SK-N-SH treated with all-trans-retinoic acid at 6 μM for 48 hours (cell line): Measurements from ENCODE around the gene FLOT1.

ENCODE experiments used
- ATAC-seq: fragments of 200-7000 bp; cut with Tn5 transposase; 3 replicates; pipeline ENCODE4 v1.9.1; 2020; ENCODE audit warnings: mild to moderate bottlenecking, moderate library complexity
- ARNTL ChIP-seq: fragments of 450-650 bp; formaldehyde crosslinking; IDR thresholded peaks from 2 replicates; pipeline ENCODE4 v1.5.0; 2020; ENCODE audit warnings: low read depth, mild to moderate bottlenecking, moderate library complexity, borderline replicate concordance
- BACH2 ChIP-seq: fragments of 250-450 bp; sonication (Bioruptor Pico); IDR thresholded peaks from 2 replicates; pipeline ENCODE4 v1.9.0; 2021; ENCODE audit warnings: mild to moderate bottlenecking, borderline replicate concordance
- CREB5 ChIP-seq: fragments of 250-450 bp; sonication (Bioruptor Pico); IDR thresholded peaks from 2 replicates; pipeline ENCODE4 v1.5.1; 2020; ENCODE audit warnings: low read depth, mild to moderate bottlenecking, moderate library complexity
- CSDC2 ChIP-seq: fragments of 250-450 bp; sonication (Bioruptor Pico); IDR thresholded peaks from 2 replicates; pipeline ENCODE4 v1.5.0; 2020; ENCODE audit warnings: mild to moderate bottlenecking, moderate library complexity
- CSRNP3 ChIP-seq: fragments of 250-450 bp; sonication (Bioruptor Pico); IDR thresholded peaks from 2 replicates; pipeline ENCODE4 v1.5.1; 2021; ENCODE audit warnings: mild to moderate bottlenecking, moderate library complexity
- ESRRG ChIP-seq: fragments of 250-450 bp; sonication (Bioruptor Pico); IDR thresholded peaks from 2 replicates; pipeline ENCODE4 v1.6.1; 2021; ENCODE audit warnings: mild to moderate bottlenecking
- GLIS3 ChIP-seq: fragments of 250-450 bp; sonication (Bioruptor Pico); IDR thresholded peaks from 2 replicates; pipeline ENCODE4 v1.5.0; 2020; ENCODE audit warnings: mild to moderate bottlenecking, moderate library complexity
- OSR1 ChIP-seq: fragments of 250-450 bp; sonication (Bioruptor Pico); IDR thresholded peaks from 2 replicates; pipeline ENCODE4 v1.8.0; 2022; ENCODE audit warnings: moderate library complexity, mild to moderate bottlenecking, inconsistent platforms
- PATZ1 ChIP-seq: fragments of 250-450 bp; sonication (Bioruptor Pico); IDR thresholded peaks from 2 replicates; pipeline ENCODE4 v1.8.0; 2020; ENCODE audit warnings: mild to moderate bottlenecking, moderate library complexity, borderline replicate concordance
- PPARA ChIP-seq: fragments of 250-450 bp; sonication (Bioruptor Pico); IDR thresholded peaks from 2 replicates; pipeline ENCODE4 v1.5.0; 2020; ENCODE audit warnings: mild to moderate bottlenecking, borderline replicate concordance
- RARB ChIP-seq: fragments of 250-450 bp; sonication (Bioruptor Pico); IDR thresholded peaks from 2 replicates; pipeline ENCODE4 v1.8.0; 2021; ENCODE audit warnings: mild to moderate bottlenecking, moderate library complexity
- SNAI2 ChIP-seq: fragments of 250-450 bp; sonication (Bioruptor Pico); IDR thresholded peaks from 2 replicates; pipeline ENCODE4 v1.5.0; 2020; ENCODE audit warnings: mild to moderate bottlenecking, moderate library complexity
- TOX ChIP-seq: fragments of 250-450 bp; sonication (Bioruptor Pico); IDR thresholded peaks from 2 replicates; pipeline ENCODE4 v1.8.0; 2021; ENCODE audit warnings: mild to moderate bottlenecking, moderate library complexity, borderline replicate concordance
- TSHZ2 ChIP-seq: fragments of 250-450 bp; sonication (Bioruptor Pico); IDR thresholded peaks from 2 replicates; pipeline ENCODE4 v1.5.0; 2020; ENCODE audit warnings: mild to moderate bottlenecking, moderate library complexity
- ZFP3 ChIP-seq: fragments of 250-450 bp; sonication (Bioruptor Pico); IDR thresholded peaks from 2 replicates; pipeline ENCODE4 v1.5.0; 2020; ENCODE audit warnings: mild to moderate bottlenecking, moderate library complexity
- ZFP30 ChIP-seq: fragments of 450-650 bp; formaldehyde crosslinking; IDR thresholded peaks from 2 replicates; pipeline ENCODE4 v1.5.0; 2022; ENCODE audit warnings: mild to moderate bottlenecking, moderate library complexity
- ZNF565 ChIP-seq: fragments of 450-650 bp; formaldehyde crosslinking; conservative IDR thresholded peaks from 2 replicates; pipeline ENCODE4 v1.5.0; 2020; ENCODE audit warnings: low read depth, mild to moderate bottlenecking, moderate library complexity
- ZNF70 ChIP-seq: fragments of 450-650 bp; formaldehyde crosslinking; IDR thresholded peaks from 2 replicates; pipeline ENCODE4 v1.5.0; 2020; ENCODE audit warnings: mild to moderate bottlenecking, moderate library complexity
- ZNF8 ChIP-seq: fragments of 450-650 bp; formaldehyde crosslinking; IDR thresholded peaks from 2 replicates; pipeline ENCODE4 v1.5.0; 2020; ENCODE audit warnings: mild to moderate bottlenecking, moderate library complexity
- TF ChIP-seq, protein P1 (sequence below): fragments of 250-450 bp; sonication (Bioruptor Pico); IDR thresholded peaks from 2 replicates; pipeline ENCODE4 v1.8.0; 2021; ENCODE audit warnings: low read depth, mild to moderate bottlenecking, moderate library complexity, borderline replicate concordance

Gene FLOT1

GRCh38 chr6:30716879-30717128 lies 25.7 kb downstream of the FLOT1 start:
- TF ChIP-seq SNAI2 (CRISPR knock-in tag), result no peak
- TF ChIP-seq TSHZ2, result no peak
- no peak for TF ChIP-seq ZNF70 (CRISPR knock-in tag)
- no peak for TF ChIP-seq BACH2 (CRISPR knock-in tag)
- TF ChIP-seq OSR1 (CRISPR knock-in tag), result no peak
- no peak for TF ChIP-seq ZNF8 (CRISPR knock-in tag)
- no peak for TF ChIP-seq PPARA
- no peak for TF ChIP-seq TOX (CRISPR knock-in tag)
- TF ChIP-seq ZNF565 (CRISPR knock-in tag), result no peak
- TF ChIP-seq CREB5 (CRISPR knock-in tag), result no peak
- no peak for TF ChIP-seq ZFP30 (CRISPR knock-in tag)
- no peak for TF ChIP-seq ZFP3 (CRISPR knock-in tag)
- no peak for ATAC-seq

DNA sequence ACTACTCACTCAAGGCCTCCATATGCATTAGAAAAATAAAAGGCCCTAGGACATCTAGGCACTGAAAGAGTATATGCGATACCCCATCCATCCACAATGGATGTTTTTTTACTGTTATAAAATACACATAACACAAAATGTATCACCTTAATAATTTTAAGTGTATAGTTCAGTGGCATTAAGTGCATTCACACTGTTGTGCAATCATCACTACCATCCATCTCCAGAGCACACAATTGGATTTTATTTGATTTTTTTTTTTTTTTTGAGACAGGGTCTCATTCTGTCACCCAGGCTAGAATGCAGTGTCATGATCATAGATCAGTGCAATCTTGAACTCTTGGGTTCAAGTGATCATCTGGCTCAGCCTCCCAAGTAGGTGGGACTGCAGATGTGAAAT lies 28.2 kb downstream of the FLOT1 start:
- no peak for ATAC-seq
- TF ChIP-seq ZNF8 (CRISPR knock-in tag), result no peak
- no peak for TF ChIP-seq RARB (CRISPR knock-in tag)
- no peak for TF ChIP-seq CREB5 (CRISPR knock-in tag)
- no peak for TF ChIP-seq ESRRG
- TF ChIP-seq ZFP30 (CRISPR knock-in tag), result no peak
- TF ChIP-seq CSDC2 (CRISPR knock-in tag), result no peak
- TF ChIP-seq SNAI2 (CRISPR knock-in tag), result no peak
- TF ChIP-seq BACH2 (CRISPR knock-in tag), result no peak

DNA sequence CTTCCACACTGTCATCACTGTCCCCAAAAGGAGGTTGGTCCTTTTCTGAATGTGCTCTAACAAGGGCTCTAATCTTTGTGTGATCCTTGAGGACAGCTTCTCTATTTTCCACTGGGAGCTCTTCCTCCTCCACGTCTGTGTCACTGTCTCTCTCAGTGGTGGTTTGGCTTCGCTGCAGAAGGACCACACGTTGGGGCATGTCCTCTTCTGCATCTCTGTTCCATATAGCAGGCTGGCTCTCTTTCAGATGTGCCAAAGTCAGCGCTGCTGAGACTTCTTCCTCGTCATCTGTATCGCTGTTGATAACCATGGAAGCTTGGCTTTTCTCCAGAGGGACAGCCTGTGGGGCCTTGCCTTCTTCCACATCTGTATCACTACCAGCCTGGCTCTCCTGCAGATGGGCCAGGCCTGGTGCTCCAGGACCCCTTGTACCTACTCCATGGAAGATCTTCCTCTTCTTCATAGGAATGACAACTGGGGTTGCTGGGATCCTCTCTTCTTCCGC lies 30.0 kb downstream of the FLOT1 start:
- ATAC-seq, result no peak
- no peak for TF ChIP-seq ZFP30 (CRISPR knock-in tag)
- no peak for TF ChIP-seq ZNF70 (CRISPR knock-in tag)
- TF ChIP-seq CSRNP3 (CRISPR knock-in tag), result no peak
- TF ChIP-seq RARB (CRISPR knock-in tag), result no peak

DNA sequence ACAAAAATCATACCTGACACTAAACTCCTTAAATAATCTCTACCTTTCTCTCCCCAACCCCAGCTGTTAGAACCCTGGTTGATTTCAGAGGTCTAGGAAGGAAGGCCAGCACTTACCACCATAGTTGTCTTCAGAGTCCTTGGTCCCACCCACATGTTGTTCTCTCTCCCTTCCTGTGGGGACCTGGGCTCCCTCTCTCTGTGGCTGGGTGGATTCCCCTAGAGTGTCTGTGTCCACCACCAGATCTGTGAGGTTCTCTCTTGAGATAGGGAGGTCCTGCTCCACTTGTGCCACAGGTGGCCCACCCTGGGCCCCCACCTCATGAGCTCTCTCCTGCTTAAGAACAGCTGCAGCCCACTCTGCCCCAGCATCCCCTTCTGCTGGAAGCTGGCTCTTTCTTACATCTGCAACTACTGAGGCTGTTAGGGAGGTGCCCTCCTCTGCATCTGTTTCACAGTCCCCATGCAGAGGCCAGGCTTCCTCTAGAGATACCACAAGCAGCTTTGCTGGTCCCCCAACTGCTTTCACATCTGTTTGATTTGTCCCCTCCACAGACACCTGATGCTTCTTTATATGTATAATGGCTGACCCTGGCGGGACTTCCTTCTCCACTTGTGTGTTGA lies 30.6 kb downstream of the FLOT1 start:
- TF ChIP-seq RARB (CRISPR knock-in tag), result no peak
- TF ChIP-seq ZNF70 (CRISPR knock-in tag), result no peak
- TF ChIP-seq ARNTL (CRISPR knock-in tag), result no peak
- TF ChIP-seq, all 23 proteins: peak for 0
- ATAC-seq, result no peak

- no peak for TF ChIP-seq ESRRG
- TF ChIP-seq ZNF70 (CRISPR knock-in tag), result no peak
- no peak for TF ChIP-seq GLIS3
- TF ChIP-seq SNAI2 (CRISPR knock-in tag), result no peak
- TF ChIP-seq BACH2 (CRISPR knock-in tag), result no peak
- TF ChIP-seq ZNF565 (CRISPR knock-in tag), result no peak
- no peak for TF ChIP-seq PATZ1 (CRISPR knock-in tag)
- TF ChIP-seq CSDC2 (CRISPR knock-in tag), result no peak
- TF ChIP-seq CREB5 (CRISPR knock-in tag), result no peak
- TF ChIP-seq, protein P1, sequence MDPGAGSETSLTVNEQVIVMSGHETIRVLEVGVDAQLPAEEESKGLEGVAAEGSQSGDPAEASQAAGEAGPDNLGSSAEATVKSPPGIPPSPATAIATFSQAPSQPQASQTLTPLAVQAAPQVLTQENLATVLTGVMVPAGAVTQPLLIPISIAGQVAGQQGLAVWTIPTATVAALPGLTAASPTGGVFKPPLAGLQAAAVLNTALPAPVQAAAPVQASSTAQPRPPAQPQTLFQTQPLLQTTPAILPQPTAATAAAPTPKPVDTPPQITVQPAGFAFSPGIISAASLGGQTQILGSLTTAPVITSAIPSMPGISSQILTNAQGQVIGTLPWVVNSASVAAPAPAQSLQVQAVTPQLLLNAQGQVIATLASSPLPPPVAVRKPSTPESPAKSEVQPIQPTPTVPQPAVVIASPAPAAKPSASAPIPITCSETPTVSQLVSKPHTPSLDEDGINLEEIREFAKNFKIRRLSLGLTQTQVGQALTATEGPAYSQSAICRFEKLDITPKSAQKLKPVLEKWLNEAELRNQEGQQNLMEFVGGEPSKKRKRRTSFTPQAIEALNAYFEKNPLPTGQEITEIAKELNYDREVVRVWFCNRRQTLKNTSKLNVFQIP (CRISPR knock-in tag), result no peak
- TF ChIP-seq, all 23 proteins: peak for 0
- no peak for ATAC-seq
Observed at GRCh38 chr6:30709101-30709868, 33.2 kb downstream of the FLOT1 start.
